Ovary (tissue), 3 donors: ENCODE data around the gene MEGF6.

Source experiments
- EP300 ChIP-seq: sonication (generic); formaldehyde crosslinking; IDR thresholded peaks from one replicate; pipeline ENCODE4 v1.6.1; 2017; ENCODE audit warnings: antibody characterized with exemption
- POLR2A ChIP-seq: fragments of 450-650 bp; IDR thresholded peaks from one replicate; pipeline ENCODE4 v1.6.1; 2017; ENCODE audit warnings: antibody characterized with exemption, mild to moderate bottlenecking, moderate library complexity
- TF ChIP-seq, protein P1 (sequence below), 3 donors: fragments of 450-650 bp in 2 of 3; fragments of 200-600 bp in 1 of 3; IDR thresholded peaks; one replicate each; pipeline versions ENCODE4 v1.5.1 to v1.8.0; 2016 to 2022; ENCODE audit warnings: antibody characterized with exemption in 3 of 3, mild to moderate bottlenecking in 1 of 3
- donor health status: DM: no; HTN: no; CAD: no.

DNA sequence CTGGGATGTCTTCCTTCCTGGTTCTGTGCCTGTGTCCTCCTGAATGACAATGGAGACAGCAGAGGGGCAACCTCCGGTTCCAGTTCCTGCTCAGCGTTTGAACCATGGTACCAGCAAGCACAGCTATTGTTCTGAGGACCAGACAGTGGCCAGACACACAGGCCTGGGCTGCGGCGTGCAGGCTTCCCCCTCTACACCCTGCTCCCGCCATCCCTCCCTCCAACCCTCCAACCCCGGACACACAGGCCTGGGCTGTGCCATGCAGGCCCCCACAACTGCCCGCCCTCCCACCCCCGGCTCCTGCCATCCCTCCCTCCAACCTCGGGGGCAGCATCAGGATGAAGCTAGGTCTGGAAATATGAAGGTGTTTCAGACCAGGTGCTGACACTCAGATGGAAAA, 5.6 kb upstream of the MEGF6 start:
- TF ChIP-seq, protein P1, sequence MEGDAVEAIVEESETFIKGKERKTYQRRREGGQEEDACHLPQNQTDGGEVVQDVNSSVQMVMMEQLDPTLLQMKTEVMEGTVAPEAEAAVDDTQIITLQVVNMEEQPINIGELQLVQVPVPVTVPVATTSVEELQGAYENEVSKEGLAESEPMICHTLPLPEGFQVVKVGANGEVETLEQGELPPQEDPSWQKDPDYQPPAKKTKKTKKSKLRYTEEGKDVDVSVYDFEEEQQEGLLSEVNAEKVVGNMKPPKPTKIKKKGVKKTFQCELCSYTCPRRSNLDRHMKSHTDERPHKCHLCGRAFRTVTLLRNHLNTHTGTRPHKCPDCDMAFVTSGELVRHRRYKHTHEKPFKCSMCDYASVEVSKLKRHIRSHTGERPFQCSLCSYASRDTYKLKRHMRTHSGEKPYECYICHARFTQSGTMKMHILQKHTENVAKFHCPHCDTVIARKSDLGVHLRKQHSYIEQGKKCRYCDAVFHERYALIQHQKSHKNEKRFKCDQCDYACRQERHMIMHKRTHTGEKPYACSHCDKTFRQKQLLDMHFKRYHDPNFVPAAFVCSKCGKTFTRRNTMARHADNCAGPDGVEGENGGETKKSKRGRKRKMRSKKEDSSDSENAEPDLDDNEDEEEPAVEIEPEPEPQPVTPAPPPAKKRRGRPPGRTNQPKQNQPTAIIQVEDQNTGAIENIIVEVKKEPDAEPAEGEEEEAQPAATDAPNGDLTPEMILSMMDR (IDR thresholded peaks at IDR 0.05) = no peak
- TF ChIP-seq POLR2A = no peak
- no peak for TF ChIP-seq EP300
